A673 (cell line): ENCODE results near the gene TGM1.

ENCODE experiments used
- EZH2 ChIP-seq: fragments of 200-600 bp; sonication (generic); IDR thresholded peaks from 2 replicates; pipeline ENCODE4 v1.6.1; 2017; ENCODE audit warnings: borderline replicate concordance, low read depth, mild to moderate bottlenecking, mixed read lengths, antibody characterized with exemption, low read length; ENCODE audit not compliant: poor library complexity, severe bottlenecking
- TF ChIP-seq, protein P1 (sequence below): fragments of 300-800, 200-600 bp; sonication (generic); conservative IDR thresholded peaks from 2 replicates; pipeline ENCODE4 v1.5.1; 2017; ENCODE audit warnings: low read depth, mild to moderate bottlenecking, antibody characterized with exemption, low read length, moderate library complexity, mixed read lengths

DNA sequence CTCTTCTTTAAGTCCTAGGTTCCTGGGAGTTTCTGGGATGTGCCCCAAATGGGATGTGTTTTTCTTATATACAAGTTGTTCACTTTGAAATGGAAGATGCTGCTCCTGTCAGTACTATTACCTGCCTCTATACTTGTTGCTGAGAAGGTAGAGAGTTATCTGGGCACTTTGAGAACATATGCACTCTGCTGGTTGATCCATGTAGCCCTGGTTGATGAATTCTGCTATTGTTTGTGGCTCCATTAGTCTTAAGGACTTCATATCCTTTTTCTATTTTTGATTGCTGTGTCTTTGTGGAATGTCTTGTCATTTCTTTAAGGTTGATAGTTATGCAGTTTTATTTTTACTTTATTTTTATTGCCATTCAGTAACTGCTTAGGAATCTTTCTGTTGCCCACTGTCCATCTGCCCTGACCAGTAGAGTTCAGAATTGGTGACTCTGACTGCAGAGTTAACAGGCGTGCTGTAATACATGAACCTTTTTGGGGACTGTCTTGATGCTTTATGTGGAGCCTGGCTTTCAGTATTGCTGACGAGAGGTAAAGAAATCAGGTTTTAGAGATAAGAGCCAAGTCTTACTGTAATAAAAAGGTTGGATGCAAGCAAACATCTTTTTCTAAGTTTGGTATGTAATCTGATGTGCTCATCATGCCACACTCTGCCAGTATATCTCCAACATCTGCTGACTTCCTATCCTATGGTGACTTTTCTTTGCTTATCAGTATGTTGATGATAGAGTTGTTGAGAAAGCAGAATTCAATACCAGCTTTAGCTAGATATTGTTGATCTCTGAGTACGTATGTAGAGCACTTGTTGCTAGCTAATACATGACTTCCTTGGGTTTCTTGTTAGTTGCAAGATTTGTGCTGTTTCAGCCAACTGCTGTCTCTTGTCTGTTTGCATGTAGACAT lies 28.6 kb downstream of the TGM1 start:
- TF ChIP-seq, protein P1, sequence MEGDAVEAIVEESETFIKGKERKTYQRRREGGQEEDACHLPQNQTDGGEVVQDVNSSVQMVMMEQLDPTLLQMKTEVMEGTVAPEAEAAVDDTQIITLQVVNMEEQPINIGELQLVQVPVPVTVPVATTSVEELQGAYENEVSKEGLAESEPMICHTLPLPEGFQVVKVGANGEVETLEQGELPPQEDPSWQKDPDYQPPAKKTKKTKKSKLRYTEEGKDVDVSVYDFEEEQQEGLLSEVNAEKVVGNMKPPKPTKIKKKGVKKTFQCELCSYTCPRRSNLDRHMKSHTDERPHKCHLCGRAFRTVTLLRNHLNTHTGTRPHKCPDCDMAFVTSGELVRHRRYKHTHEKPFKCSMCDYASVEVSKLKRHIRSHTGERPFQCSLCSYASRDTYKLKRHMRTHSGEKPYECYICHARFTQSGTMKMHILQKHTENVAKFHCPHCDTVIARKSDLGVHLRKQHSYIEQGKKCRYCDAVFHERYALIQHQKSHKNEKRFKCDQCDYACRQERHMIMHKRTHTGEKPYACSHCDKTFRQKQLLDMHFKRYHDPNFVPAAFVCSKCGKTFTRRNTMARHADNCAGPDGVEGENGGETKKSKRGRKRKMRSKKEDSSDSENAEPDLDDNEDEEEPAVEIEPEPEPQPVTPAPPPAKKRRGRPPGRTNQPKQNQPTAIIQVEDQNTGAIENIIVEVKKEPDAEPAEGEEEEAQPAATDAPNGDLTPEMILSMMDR: no peak
- no peak for TF ChIP-seq EZH2
